IMR-90 (cell line): ENCODE measurements around the gene KRABD2.

Experiments used
- ATAC-seq: fragments of 200-7000 bp; cut with Tn5 transposase; 2 replicates; pipeline ENCODE4 v1.9.1; 2020; ENCODE audit warnings: low read depth, mild to moderate bottlenecking, moderate library complexity
- BruUV-seq: library from RNA; stranded (reverse); fragments of 400-500 nt; replicated peaks from 2 replicates; lab custom pipeline; 2021; lab: Mats Ljungman, UMichigan
- CTCF ChIA-PET: fragments of 300-600 bp; formaldehyde crosslinking; extraction: SDS; loops from one replicate; lab custom pipeline; 2021; ENCODE audit warnings: antibody characterized with exemption; lab: Yijun Ruan, JAX
- POLR2A ChIA-PET: fragments of 300-600 bp; sonication (Branson Sonifier 250); formaldehyde crosslinking; loops from one replicate; lab custom pipeline; 2022; ENCODE audit warnings: antibody characterized with exemption; ENCODE audit not compliant: unreplicated experiment; lab: Charles Lee
- DNase-seq: peaks from one replicate; pipeline ENCODE4 v3.0.0; 2013
- H2AFZ ChIP-seq: replicated peaks from 2 replicates; pipeline ENCODE3; 2013; ENCODE audit warnings: low read length, mild to moderate bottlenecking; ENCODE audit not compliant: poor library complexity
- H2AK5ac ChIP-seq: 2 replicates; pipeline ENCODE4 v1.6.1; 2013; ENCODE audit warnings: low read depth, low read length, inconsistent platforms
- H2AK9ac ChIP-seq: replicated peaks from 2 replicates; pipeline ENCODE3; 2013; ENCODE audit warnings: mild to moderate bottlenecking, low read depth, low read length, moderate library complexity; ENCODE audit not compliant: poor library complexity
- H2BK120ac ChIP-seq: 2 replicates; pipeline ENCODE4 v1.6.1; 2013; ENCODE audit warnings: low read depth, low read length, inconsistent platforms
- H2BK15ac ChIP-seq: 3 replicates; pipeline ENCODE4 v1.6.1; 2013; ENCODE audit warnings: low read depth, low read length, inconsistent platforms
- H2BK20ac ChIP-seq: 2 replicates; pipeline ENCODE4 v1.6.1; 2013; ENCODE audit warnings: low read depth, mild to moderate bottlenecking, inconsistent platforms, low read length, moderate library complexity
- H2BK5ac ChIP-seq: 2 replicates; pipeline ENCODE4 v1.6.1; 2013; ENCODE audit warnings: mild to moderate bottlenecking, low read depth, low read length, inconsistent platforms; ENCODE audit not compliant: poor library complexity, severe bottlenecking
- H3K14ac ChIP-seq: replicated peaks from 2 replicates; pipeline ENCODE4 v1.6.1; 2013; ENCODE audit warnings: low read depth, low read length, inconsistent platforms
- H3K18ac ChIP-seq: 2 replicates; pipeline ENCODE4 v1.6.1; 2013; ENCODE audit warnings: low read depth, low read length, control low read depth
- H3K23ac ChIP-seq: 2 replicates; pipeline ENCODE4 v1.6.1; 2013; ENCODE audit warnings: low read depth, low read length, inconsistent platforms
- H3K27ac ChIP-seq: 2 replicates; pipeline ENCODE4 v1.5.1; 2013; ENCODE audit warnings: mild to moderate bottlenecking, control low read depth, low read length; ENCODE audit not compliant: insufficient read depth
- H3K27me3 ChIP-seq: 2 replicates; pipeline ENCODE4 v1.6.1; 2013; ENCODE audit warnings: low read length; ENCODE audit not compliant: control insufficient read depth, insufficient read depth
- H3K36me3 ChIP-seq: 2 replicates; pipeline ENCODE4 v1.6.1; 2013; ENCODE audit warnings: low read length, mixed read lengths; ENCODE audit not compliant: control insufficient read depth, insufficient read depth
- H3K4ac ChIP-seq: 2 replicates; pipeline ENCODE4 v1.6.1; 2013; ENCODE audit warnings: low read depth, low read length, inconsistent platforms
- H3K4me1 ChIP-seq: 2 replicates; pipeline ENCODE4 v1.6.1; 2013; ENCODE audit warnings: low read length, mixed read lengths; ENCODE audit not compliant: control insufficient read depth, insufficient read depth
- H3K4me2 ChIP-seq: 2 replicates; pipeline ENCODE4 v1.6.1; 2013; ENCODE audit warnings: low read depth, mild to moderate bottlenecking, control low read depth, low read length, moderate library complexity
- H3K4me3 ChIP-seq: 2 replicates; pipeline ENCODE4 v1.5.1; 2013; ENCODE audit warnings: low read depth, mild to moderate bottlenecking, control low read depth, low read length, moderate library complexity; ENCODE audit not compliant: insufficient read depth
- H3K56ac ChIP-seq: 2 replicates; pipeline ENCODE4 v1.6.1; 2013; ENCODE audit warnings: low read length, inconsistent platforms; ENCODE audit not compliant: insufficient read depth; ENCODE audit errors: extremely low read depth
- H3K79me1 ChIP-seq, 2 experiments: 2 replicates each; pipeline ENCODE4 v1.6.1; 2013; ENCODE audit warnings: low read length in 2 of 2, inconsistent platforms in 1 of 2, low read depth in 1 of 2
- H3K9ac ChIP-seq: 2 replicates; pipeline ENCODE4 v1.6.1; 2013; ENCODE audit warnings: low read depth, low read length, control low read depth
- H3K9me1 ChIP-seq: 2 replicates; pipeline ENCODE4 v1.6.1; 2013; ENCODE audit warnings: low read length, inconsistent platforms; ENCODE audit not compliant: insufficient read depth
- H3K9me3 ChIP-seq: 2 replicates; pipeline ENCODE4 v1.6.1; 2013; ENCODE audit warnings: low read length; ENCODE audit not compliant: control insufficient read depth, insufficient read depth
- H4K20me1 ChIP-seq: 2 replicates; pipeline ENCODE4 v1.6.1; 2013; ENCODE audit warnings: low read length, inconsistent platforms; ENCODE audit not compliant: insufficient read depth
- H4K5ac ChIP-seq: 2 replicates; pipeline ENCODE4 v1.6.1; 2013; ENCODE audit warnings: mild to moderate bottlenecking, low read depth, low read length, control low read depth
- H4K8ac ChIP-seq, 2 experiments: 2 replicates each; pipeline ENCODE4 v1.6.1; 2013; ENCODE audit warnings: low read depth in 2 of 2, low read length in 2 of 2, control low read depth in 1 of 2, inconsistent platforms in 1 of 2
- H4K91ac ChIP-seq: 2 replicates; pipeline ENCODE4 v1.6.1; 2013; ENCODE audit warnings: low read depth, low read length, inconsistent platforms; ENCODE audit not compliant: insufficient read depth
- CHD1 ChIP-seq: IDR thresholded peaks from 2 replicates; pipeline ENCODE4 v1.6.1; 2012; ENCODE audit warnings: low read depth, low read length, improper control_type of control experiment
- MAFK ChIP-seq: IDR thresholded peaks from 2 replicates; pipeline ENCODE4 v1.6.1; 2012; ENCODE audit warnings: low read depth, low read length, improper control_type of control experiment
- MXI1 ChIP-seq: IDR thresholded peaks from 2 replicates; pipeline ENCODE4 v1.6.1; 2012; ENCODE audit warnings: low read depth, mild to moderate bottlenecking, low read length, moderate library complexity, borderline replicate concordance
- NFE2L2 ChIP-seq: fragments of 150-350 bp; IDR thresholded peaks from 2 replicates; pipeline ENCODE4 v1.6.1; 2016; ENCODE audit warnings: low read depth, mild to moderate bottlenecking, low read length
- POLR2A ChIP-seq: IDR thresholded peaks from 2 replicates; pipeline ENCODE4 v1.6.1; 2012; ENCODE audit warnings: mild to moderate bottlenecking, low read depth, low read length
- RFX5 ChIP-seq: IDR thresholded peaks from 2 replicates; pipeline ENCODE4 v1.8.0; 2012; ENCODE audit warnings: low read depth, mild to moderate bottlenecking, low read length, moderate library complexity
- WGBS, 2 experiments: methylation state at CpG; one replicate each; pipeline versions ENCODE4 v1.1.5 to v1.1.7; 2013; ENCODE audit warnings: missing lambda C conversion rate in 2 of 2; ENCODE audit not compliant: insufficient read length in 1 of 2; ENCODE audit errors: extremely low coverage in 2 of 2; 5-methylcytosine and 5-hydroxymethylcytosine counted together
- dilution Hi-C: fragments of 300-500 bp; cut with HindIII; formaldehyde crosslinking; loops from one replicate; pipeline ENCODE4 v1.14.3; 2018; ENCODE audit warnings: low sequenced_read_pairs; ENCODE audit not compliant: unreplicated experiment
- in situ Hi-C: fragments of 300-500 bp; cut with MboI; formaldehyde crosslinking; loops from 3 replicates; pipeline ENCODE4 v1.14.3; 2019; ENCODE audit warnings: low sequenced_read_pairs, inconsistent platforms, mixed read lengths
- intact Hi-C: fragments of 100-400 bp; cut with micrococcal nuclease; formaldehyde crosslinking; loops from 2 replicates; pipeline ENCODE4 v1.10.0; 2022
- TF ChIP-seq, protein P1 (sequence below): fragments of 150-350 bp; IDR thresholded peaks from 2 replicates; pipeline ENCODE4 v1.6.1; 2017; ENCODE audit warnings: mild to moderate bottlenecking, antibody characterized with exemption, low read length, low read depth

Gene KRABD2

DNA sequence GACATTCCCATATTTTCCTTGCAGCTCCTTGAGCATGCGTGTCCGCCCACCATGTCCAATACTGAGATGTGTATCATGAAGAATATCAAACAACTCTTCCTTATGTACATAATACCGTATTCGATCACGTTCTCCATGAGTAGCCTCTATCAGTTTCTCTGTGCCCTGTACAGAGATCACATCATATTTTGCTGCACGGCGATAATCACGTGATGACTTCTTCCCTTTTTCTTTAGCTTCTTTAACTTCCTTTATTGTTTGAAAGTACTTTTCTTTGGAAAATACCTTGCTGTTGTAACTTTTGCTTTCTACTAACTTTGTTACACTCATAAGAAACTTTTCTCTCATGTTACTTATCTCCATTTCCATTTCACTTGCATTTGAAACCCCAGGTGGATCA lies 6.6 kb downstream of the KRABD2 start:
- no TSS peak for BruUV-seq
- no peak overlapping the region for H3K23ac ChIP-seq
- ChIA-PET CTCF (no interaction called here), POLR2A (no interaction called here)
- H2BK5ac ChIP-seq: no peak overlapping the region
- ATAC-seq: no peak
- H2AK9ac ChIP-seq: no peak overlapping the region
- H3K14ac ChIP-seq: no peak overlapping the region
- H3K27ac ChIP-seq: no peak overlapping the region
- intact Hi-C loops: no loop called here
- peaks cover 16% of the 10 kb centered on the region for H3K4me1 ChIP-seq
- no peak overlapping the region for H3K9ac ChIP-seq
- peaks cover 5 to 7% of the 10 kb centered on the region in 2 experiments; a peak in 3 of 4 replicates for H3K79me1 ChIP-seq
- no peak overlapping the region for H4K8ac ChIP-seq
- no peak overlapping the region for H2AFZ ChIP-seq
- dilution Hi-C loops: no loop called here
- H2AK5ac ChIP-seq: no peak overlapping the region
- no peak overlapping the region for H3K4me2 ChIP-seq
- peaks cover 15% of the 10 kb centered on the region for H3K9me1 ChIP-seq
- H3K27me3 ChIP-seq: no peaks in the 10 kb centered on the region
- H3K18ac ChIP-seq: no peak overlapping the region
- no peak overlapping the region for H4K5ac ChIP-seq
- no peak overlapping the region for H2BK20ac ChIP-seq
- no peak overlapping the region for H2BK15ac ChIP-seq
- H3K56ac ChIP-seq: no peak overlapping the region
- TF ChIP-seq RFX5 (no peak), MAFK (no peak), MXI1 (no peak), NFE2L2 (no peak), CHD1 (no peak), POLR2A (no peak)
- TF ChIP-seq, protein P1, sequence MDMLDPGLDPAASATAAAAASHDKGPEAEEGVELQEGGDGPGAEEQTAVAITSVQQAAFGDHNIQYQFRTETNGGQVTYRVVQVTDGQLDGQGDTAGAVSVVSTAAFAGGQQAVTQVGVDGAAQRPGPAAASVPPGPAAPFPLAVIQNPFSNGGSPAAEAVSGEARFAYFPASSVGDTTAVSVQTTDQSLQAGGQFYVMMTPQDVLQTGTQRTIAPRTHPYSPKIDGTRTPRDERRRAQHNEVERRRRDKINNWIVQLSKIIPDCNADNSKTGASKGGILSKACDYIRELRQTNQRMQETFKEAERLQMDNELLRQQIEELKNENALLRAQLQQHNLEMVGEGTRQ: no peak
- no peak overlapping the region for H3K4ac ChIP-seq
- H3K36me3 ChIP-seq: peaks cover 13% of the 10 kb centered on the region
- WGBS, 2 experiments: no CpG with 5 or more reads among the region's 8 CpGs
- no peak overlapping the region for H4K91ac ChIP-seq
- H3K4me3 ChIP-seq: no peak overlapping the region
- in situ Hi-C loops: no loop called here
- no peak for DNase-seq
- no peaks in the 10 kb centered on the region for H3K9me3 ChIP-seq
- no peak overlapping the region for H2BK120ac ChIP-seq
- no peaks in the 10 kb centered on the region; the same call in 1 of the 2 replicates for H4K20me1 ChIP-seq
